CD4-positive, alpha-beta T cell treated with Interleukin-4 for 4 hours (primary cell): ENCODE data around the gene TRIM44.

Experiments
- DNase-seq: peaks from one replicate; pipeline ENCODE4 v3.0.0-alpha.2; 2020

Gene TRIM44

DNA sequence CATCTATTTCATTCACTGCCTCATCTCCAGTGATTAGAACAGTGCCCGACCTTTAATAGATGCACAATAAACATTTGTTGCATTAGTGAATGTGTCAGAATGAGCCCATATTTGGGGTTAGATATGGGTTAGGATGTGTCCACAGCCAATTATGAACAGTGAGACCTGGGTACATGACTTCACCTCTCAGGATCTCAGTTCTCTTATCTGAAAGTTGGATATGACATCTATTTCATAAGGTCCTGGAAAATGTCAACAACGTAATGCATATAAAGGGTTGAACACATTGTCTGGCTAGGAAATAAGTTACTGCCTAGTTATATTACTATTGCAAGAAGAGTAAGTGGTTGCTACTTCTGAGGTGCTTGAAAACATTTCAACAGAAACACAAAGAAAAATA, 201.6 kb downstream of the TRIM44 start:
- DNase-seq = no peak

DNA sequence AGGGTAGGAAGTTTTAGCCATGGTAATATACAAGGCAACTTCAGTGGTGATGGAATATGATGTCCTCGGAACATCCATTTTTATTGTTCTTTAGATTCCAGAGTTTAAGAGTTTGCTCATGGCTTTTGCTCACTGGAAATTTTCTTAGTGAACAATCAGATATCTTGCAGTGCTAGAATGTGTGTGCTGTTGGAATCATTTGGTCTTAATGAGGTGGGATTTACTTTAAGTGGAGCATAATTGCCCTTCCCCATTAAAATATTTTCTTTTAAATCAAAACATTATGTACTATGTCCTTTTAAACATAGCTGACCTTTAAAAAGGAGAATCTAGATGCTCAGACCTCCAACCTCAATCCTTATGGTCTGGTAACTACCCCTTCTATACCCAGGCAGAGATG, 204.0 kb downstream of the TRIM44 start:
- DNase-seq = no peak
